NCI-H69 (cell line): ENCODE measurements around the gene ZNF766.
"Not testable (repeated sequence)": the region's sequence is repeated elsewhere in the genome, so short reads cannot be mapped to it uniquely, and the experiment has no call there.

Source experiments
- DNase-seq: peaks from one replicate; lab custom pipeline; 2025; lab: John Stamatoyannopoulos, UW

The ZNF766 gene

DNA sequence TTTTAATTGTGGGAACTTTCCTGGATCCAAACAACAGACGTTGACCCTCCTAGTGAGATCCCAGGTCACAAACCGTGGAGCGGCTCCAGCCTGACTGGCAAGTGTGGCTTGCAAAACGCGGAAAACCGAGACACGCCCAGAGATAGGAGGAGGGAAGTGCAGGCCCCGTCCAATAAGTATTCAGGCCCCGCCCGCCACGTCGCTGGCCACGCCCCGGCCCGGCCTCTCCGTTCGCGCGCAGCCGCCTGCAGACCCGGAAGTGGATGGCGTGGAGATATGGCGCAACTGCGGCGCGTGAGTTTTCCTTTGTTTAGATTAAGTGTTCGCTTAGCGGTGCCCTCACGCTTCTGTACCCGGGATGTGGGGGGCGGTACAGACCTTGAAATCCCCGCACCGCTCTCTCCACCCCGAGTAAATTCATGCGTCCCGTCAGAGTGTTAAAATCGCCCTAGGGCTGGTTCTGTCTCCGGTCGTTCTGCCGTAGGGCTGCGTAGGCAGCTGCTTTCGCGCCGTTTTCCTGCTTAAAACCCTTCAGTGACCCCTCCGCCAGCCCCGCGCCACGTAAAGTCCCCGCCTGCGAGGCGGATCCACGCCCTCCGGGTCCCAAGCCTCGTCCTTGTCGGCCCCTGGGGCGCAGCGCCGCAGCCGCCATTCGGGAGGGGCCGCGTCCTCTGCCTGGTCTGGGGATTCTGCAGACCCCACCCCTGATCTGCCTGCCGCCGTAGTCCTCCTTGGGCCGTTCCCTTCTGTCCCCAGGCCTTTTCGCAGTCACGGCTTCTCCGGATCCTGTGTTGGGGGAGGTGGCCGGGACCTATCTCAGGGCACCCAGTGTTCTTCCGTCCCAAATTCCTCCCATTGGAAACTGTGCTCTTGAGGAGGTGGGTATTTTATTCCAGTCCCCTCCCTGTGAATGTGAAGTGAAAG is at the start of gene ZNF766:
Gene ZNF766, plus strand, starts transcription at position 250 of the 924 bp plus-strand sequence. Its CDS starts 27 bp downstream, at position 277.
- peak; percentile 98 for DNase-seq

DNA sequence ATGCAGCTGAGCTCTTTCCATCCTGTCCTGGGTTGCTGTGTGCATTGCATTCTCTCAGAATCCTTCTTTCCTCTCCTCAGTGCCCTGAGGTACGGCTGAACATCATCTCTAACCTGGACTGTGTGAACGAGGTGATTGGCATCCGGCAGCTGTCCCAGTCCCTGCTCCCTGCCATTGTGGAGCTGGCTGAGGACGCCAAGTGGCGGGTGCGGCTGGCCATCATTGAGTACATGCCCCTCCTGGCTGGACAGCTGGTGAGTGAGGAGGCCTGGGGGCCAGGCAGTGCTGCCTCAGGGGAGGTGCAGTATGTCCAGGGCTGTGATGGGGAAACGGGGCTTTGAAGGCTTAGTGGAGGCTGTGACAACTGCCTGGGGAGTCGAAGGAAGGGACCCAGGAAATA is 49.8 kb upstream of the ZNF766 start:
- no peak for DNase-seq

DNA sequence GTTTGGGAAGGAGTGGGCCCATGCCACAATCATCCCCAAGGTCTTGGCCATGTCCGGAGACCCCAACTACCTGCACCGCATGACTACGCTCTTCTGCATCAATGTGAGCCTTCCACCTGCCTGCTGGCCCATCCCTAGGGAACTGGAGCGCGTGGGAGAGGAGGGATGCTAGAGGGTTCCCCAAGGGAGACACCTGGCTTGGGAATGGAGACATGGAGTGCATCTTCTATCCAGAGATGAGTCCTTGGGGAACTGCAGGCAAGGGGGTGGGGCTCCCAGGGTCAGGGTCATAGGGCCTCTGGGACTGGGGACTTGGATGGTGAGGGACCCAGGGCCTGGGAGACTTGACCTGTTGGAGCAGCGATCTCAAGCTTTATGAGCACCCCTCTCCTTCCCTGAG is 48.4 kb upstream of the ZNF766 start:
- no peak for DNase-seq

DNA sequence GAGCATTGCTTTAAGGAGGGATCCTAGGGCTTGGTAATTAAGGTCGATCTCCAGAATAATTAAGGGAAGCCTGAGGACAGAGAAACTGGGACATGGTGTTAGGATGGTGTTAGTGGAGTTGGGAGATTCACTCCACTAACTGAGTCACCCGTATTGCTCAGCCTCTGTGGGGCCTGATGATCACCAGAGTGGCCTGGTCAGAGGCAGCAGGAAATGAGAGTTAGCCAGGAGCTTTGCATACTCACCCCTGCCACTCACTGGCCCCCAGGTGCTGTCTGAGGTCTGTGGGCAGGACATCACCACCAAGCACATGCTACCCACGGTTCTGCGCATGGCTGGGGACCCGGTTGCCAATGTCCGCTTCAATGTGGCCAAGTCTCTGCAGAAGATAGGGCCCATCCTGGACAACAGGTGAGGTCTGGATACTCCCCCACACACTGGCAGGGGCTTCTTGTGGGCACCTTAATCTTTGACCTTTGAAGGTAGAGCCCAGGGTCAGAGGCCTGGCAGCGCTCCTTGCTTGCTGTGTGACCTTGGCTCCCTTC is 47.5 kb upstream of the ZNF766 start:
- no peak for DNase-seq

GRCh38 chr19:52224211-52224610 is 45.2 kb upstream of the ZNF766 start:
- no peak for DNase-seq

- no peak for DNase-seq
Measured at GRCh38 chr19:52226652-52227051, 42.7 kb upstream of the ZNF766 start.

- no peak for DNase-seq
Measured at GRCh38 chr19:52227196-52227940, 42.0 kb upstream of the ZNF766 start.

DNA sequence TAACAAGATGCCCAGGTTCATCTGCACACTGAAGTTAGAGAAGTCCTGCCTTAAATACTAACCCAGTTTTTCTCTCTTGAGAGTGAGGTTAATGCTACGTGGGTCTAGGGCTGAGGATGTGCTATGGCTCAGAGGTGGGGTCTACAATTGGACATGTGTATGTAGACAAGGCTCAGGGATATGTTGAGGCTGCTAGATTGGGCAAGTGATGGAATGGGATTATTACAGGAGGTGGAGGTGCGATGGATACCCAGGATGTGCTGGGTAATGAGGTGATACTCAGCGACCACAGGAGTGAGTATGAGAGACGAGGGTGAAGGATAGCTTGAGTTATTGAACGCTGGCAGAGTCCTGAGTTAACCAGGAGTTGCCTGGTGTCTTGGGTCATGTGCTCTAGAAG is 41.4 kb upstream of the ZNF766 start:
- no peak for DNase-seq

DNA sequence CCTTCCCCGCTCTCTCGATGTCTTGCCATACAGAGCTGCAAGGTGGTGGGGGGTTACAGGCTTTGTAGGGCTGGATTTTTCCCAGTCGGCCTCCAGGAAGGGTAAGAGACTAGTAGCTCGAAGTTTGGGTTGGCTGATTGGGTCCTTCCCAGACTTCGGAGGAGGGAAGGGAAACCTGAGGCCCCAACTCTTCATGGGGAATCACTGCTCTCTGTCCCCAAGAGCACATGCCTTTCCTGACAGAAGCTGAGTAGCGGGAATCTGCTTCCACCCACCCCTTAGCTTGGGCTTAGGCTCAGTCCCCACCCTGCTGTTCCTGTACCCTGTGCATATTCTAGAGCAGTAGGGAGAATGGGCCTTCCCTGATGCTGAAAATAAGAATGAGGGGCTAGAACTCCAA is 39.9 kb upstream of the ZNF766 start:
- no peak for DNase-seq

- DNase-seq: no peak
Measured at GRCh38 chr19:52230685-52231084, 38.7 kb upstream of the ZNF766 start.

DNA sequence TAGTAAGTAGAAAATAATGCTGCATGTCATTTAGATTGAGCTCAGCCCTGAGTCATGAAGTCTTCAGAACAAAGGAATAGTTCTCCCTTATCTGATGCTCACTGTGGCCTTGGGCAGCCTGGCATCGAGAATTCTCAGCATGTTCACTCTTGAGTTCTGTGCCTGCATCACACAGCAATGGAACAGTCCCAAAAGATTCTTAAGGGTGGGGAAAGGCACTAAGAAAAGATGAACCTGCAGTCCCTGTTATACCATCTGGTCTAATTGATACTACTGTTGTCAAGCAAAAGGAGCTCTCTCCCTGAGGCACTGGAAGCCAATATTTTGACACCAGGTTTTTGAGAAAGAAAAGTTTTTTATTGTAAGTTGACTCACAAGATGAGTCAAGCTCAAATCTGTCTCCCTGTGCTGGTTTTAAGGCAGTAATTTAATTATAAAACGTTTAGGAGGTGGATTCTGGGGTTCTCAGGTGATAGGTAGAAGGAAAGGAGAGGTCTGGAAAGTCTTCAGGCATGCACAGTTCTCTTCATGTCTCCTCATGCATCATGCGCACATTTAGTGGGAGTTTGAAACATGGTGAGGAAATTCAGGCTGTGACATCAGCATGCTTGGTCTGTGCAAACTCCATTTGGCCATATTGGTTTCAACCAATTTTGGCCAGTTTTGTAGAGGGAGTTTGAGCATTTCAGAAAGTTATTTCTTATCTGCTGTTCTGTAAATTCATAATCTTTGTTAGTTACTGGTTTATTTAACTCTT is 38.1 kb upstream of the ZNF766 start:
- DNase-seq: no peak

GRCh38 chr19:52234406-52234805 is 35.0 kb upstream of the ZNF766 start:
- DNase-seq: no peak

GRCh38 chr19:52237197-52237596 is 32.2 kb upstream of the ZNF766 start:
- DNase-seq: no peak

DNA sequence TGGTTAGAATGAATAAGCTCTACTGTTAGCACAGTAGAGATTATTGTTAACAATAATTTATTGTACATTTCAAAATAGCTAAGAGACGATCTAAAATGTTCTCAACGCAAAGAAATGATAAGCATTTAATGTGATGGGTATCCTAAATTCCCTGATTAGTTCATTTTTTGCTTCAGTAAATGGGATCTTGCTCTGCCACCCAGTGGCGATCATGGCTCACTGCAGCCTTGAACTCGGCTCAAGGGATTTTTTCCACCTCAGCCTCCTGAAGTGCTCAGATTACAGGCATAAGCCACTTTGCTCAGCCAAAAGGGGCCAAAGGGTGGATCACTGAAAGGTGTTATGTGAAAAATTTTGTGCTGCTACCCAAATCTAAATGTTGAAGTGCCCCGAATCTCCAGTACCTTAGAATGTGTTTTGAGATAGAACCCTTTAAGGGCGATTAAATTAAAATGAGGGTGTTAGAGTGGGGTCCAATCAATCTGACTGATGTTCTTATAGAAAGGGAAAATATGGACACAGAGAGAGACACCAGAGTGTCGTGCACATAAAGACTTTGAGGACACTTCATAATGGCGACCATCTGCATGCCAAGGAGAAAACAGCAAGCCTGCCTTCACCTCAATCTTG is 31.5 kb upstream of the ZNF766 start:
- peak; percentile 70 for DNase-seq

GRCh38 chr19:52244021-52244420 is 25.4 kb upstream of the ZNF766 start:
- DNase-seq: no peak

DNA sequence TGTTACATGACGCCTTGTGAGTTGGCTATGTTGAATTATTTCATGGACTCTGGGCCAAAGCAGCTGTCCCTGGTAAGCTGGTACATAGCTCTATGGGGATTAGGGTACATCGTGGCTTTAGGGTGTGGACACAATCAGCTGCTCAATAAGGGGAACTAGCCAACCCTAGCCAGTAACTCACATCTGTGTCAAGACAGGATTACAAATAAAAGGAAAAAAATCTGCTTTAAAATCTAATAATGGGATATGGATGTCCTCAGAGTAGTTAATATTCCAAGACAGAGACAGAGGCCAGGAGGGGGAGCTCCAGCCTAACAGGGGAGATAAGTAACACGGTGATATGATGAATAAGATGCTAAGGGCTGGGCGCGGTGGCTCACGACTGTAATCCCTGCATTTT is 21.1 kb upstream of the ZNF766 start:
- DNase-seq: peak; percentile 77

DNA sequence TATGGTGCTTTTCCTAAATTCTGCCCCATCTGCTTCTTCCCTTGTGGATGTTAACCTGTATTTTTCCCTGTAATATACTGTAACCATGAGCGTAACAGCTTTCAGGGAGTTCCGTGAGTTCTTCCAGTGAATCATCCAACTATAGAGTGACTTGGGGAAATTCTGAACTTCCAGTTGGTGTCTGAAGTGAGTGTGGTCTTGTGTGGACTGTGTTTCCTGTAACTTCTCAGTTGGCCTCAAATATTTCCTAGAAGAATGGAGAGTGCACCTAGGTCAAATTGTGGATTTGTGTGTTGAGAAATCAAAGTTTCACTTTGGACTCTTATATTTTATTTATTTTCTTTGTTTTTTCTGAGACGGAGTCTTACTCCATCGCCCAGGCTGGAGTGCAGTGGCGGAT is 11.0 kb upstream of the ZNF766 start:
- no peak for DNase-seq

DNA sequence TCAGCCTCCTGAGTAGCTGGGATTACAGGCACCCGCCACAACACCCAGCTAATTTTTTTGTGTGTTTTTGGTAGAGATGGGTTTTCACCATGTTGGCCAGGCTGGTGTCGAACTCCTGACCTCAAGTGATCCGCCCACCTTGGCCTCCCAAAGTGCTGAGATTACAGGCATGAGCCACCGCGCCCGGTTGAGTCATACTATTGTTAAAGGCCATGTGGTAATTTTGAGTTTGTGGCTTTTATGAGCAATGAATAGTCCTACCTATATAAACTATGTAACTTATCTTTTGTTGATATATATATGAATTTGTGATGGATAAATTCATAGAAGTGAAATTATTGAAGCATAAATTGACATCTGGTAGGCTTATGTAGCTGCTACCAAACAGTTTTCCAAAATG is 3.8 kb upstream of the ZNF766 start:
- DNase-seq: not testable (repeated sequence)

DNA sequence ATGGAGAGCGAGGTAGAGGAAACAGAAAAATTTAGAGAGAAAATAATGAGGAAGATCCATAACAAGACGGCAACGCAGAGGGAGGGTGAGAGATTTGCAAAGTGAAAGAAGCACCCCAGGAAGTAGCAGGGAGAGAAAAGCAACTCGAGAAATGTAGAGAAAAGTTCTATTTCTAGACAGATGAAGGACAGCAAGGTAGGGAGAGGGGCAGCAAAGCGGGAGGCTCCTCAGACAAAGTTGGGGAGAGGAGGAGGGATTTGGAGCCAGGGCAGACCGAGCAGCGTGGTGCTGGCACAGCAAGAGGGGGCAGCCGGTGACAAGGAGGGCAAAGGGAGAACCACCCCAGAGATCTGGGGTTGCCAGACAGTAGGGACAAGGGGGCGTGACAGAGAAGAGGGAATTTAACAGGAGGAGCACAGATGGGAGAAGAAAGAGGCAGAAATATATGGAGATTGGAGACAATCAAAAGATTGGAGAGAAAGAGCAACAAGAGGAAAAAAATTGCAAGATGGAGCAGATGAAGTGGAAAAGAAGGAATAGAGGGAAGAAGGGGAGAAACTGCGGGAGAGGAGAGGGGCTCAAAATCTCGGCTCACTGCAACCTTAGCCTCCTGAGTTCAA is 989 bp downstream of the ZNF766 start:
- peak; percentile 34 for DNase-seq

DNA sequence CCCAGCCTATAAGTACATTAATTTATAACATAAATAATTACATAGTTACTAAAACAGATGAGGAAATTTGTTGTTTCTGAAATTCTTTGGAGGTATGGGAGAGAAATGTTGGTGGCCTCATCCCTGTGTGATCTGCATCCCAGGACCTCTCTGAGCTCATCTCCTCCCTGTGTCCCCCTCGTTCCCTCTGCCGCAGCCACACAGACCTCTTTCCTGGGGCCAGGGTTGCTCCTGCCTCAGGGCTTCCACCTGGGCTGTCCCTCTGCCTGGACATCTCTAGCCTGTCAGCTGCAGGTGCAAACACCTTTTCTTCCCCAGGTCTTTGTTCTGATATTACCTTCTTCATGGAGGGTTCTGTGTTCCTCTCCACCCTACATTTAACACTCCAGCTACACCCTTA is 3.9 kb downstream of the ZNF766 start:
- no peak for DNase-seq

DNA sequence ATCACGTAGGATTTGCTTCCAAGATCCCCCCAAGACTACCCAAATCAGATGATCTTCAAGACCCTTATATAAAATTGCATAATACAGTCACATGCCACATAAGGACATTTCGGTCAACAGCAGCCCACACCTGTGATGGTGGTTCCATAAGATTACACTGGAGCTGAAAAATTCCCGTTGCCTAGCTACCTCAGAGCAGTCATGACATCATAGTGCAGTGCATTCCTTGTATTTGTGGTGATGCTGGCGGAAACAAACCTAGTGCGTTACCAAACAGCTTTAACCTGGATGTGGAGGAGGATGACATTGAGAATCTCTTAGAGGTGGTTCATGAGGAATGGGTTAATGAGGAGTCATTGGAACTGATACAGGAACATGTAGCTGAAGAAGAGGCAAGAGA is 4.8 kb downstream of the ZNF766 start:
- DNase-seq: no peak
